ENCODE results near the gene CSMD2.
"Not testable (repeated sequence)": the region's sequence is repeated elsewhere in the genome, so short reads cannot be mapped to it uniquely, and the experiment has no call there.

The CSMD2 gene

GRCh38 chr1:34186741-34187494, 21.9 kb upstream of the CSMD2 start:
- no peak overlapping the region for H3K27ac ChIP-seq (ENCODE audit: low read length)
- H3K9ac ChIP-seq (ENCODE audit: low read length) = no peak overlapping the region
- no peaks in the 10 kb centered on the region for H4K20me1 ChIP-seq (ENCODE audit: insufficient read depth, low read length)
- no peak overlapping the region for H2AFZ ChIP-seq (ENCODE audit: low read depth, low read length)
- no peaks in the 10 kb centered on the region for H3K9me3 ChIP-seq (ENCODE audit: insufficient read depth, low read length)
- H3K4me3 ChIP-seq (ENCODE audit: low read length) = no peak overlapping the region
- no peaks in the 10 kb centered on the region for H3K79me2 ChIP-seq (ENCODE audit: low read length)
- no peaks in the 10 kb centered on the region for H3K36me3 ChIP-seq (replicated peaks; ENCODE audit: low read depth, low read length)
- TF ChIP-seq EZH2phosphoT487 (IDR thresholded peaks at IDR 0.05; ENCODE audit: low read depth) (no peak), CTCF (IDR thresholded peaks at IDR 0.05; ENCODE audit: low read depth, low read length) (no peak)
- peaks cover 14% of the 10 kb centered on the region for H3K4me1 ChIP-seq (ENCODE audit: low read length)
- H3K4me2 ChIP-seq (ENCODE audit: low read length) = no peak overlapping the region
- H3K27me3 ChIP-seq (ENCODE audit: low read depth, low read length) = no peaks in the 10 kb centered on the region

DNA sequence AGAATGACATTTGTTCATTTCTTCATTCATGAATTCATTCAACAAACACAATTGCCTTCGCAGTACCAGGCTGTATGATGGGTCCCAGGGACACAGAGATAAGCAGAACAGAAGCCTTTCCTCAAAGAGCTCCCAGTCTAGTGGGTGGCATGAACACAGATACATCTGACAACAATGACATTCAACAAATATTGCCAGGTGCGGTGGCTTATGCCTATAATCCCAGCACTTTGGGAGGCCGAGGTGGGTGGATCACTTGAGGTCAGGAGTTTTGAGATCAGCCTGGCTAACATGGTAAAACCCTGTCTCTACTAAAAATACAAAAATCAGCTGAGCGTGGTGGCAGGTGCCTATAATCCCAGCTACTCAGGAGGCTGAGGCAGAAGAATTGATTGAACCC, 18.4 kb upstream of the CSMD2 start:
- not testable (repeated sequence) for H3K4me2 ChIP-seq (ENCODE audit: low read length); H3K9ac ChIP-seq (ENCODE audit: low read length); H3K4me3 ChIP-seq (ENCODE audit: low read length); H3K4me1 ChIP-seq (ENCODE audit: low read length); H3K27ac ChIP-seq (ENCODE audit: low read length); H3K36me3 ChIP-seq (replicated peaks; ENCODE audit: low read depth, low read length); H4K20me1 ChIP-seq (ENCODE audit: insufficient read depth, low read length); H3K27me3 ChIP-seq (ENCODE audit: low read depth, low read length); H3K79me2 ChIP-seq (ENCODE audit: low read length); H2AFZ ChIP-seq (ENCODE audit: low read depth, low read length); H3K9me3 ChIP-seq (ENCODE audit: insufficient read depth, low read length)

GRCh38 chr1:34178072-34178471, 13.0 kb upstream of the CSMD2 start:
- TF ChIP-seq EZH2phosphoT487 (IDR thresholded peaks at IDR 0.05; ENCODE audit: low read depth) = no peak
- no peak for TF ChIP-seq CTCF (IDR thresholded peaks at IDR 0.05; ENCODE audit: low read depth, low read length)
- Histone ChIP-seq H3K9ac (ENCODE audit: low read length) (no peak overlapping the region), H3K4me1 (ENCODE audit: low read length) (no peaks in the 10 kb centered on the region)

DNA sequence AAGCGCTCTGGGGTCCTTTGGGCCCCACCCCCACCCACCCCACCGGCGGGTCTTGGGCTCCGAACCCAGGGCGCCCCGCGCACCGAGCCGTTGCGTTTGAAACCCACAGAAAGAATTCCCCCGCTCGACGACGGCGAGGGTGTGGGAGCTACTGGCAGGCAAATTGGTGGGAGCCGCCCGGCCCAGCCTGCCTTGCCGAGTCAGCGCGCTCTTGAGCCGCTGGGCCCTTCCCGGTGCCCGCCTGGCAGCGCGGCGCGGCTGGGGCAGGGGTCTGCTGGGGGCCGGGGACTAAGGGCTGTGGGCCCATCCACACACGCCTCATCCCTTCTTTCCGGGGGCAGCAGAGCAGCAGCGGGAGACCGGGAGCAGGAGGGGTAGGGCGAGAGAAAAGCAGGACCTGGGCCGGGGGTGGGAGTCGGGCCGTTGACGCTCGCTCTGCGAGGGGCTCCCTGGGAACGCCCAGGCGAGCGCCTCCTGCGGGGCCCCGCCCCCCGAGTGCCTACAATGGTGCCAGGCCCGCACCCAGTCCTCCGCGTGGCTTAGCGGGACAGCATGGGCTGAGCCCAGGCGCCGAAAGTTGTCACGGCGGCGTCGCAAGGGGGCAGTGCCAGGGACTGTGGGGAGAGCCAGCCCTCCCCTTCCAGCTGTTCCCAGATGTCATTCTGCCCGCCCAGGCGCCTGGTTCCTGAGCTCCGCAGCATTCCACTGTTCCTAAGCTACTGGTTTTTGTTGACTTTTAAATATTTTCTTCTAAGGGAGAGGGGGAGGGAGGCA, 12.0 kb upstream of the CSMD2 start, which contains the start of gene C1orf94:
Gene C1orf94, plus strand, starts transcription at position 78 of the 774 bp plus-strand sequence. CDS start 883 bp downstream, outside the sequence.
- no peaks in the 10 kb centered on the region for H3K27me3 ChIP-seq (ENCODE audit: low read depth, low read length)
- H3K4me3 ChIP-seq (ENCODE audit: low read length) = no peak within 1 kb of the TSS
- H3K4me1 ChIP-seq (ENCODE audit: low read length) = no peaks in the 10 kb centered on the region
- no peak within 1 kb of the TSS for H3K4me2 ChIP-seq (ENCODE audit: low read length)
- H3K36me3 ChIP-seq (replicated peaks; ENCODE audit: low read depth, low read length) = no peaks in the 10 kb centered on the region
- H3K9ac ChIP-seq (ENCODE audit: low read length) = no peak within 1 kb of the TSS
- no peaks in the 10 kb centered on the region for H4K20me1 ChIP-seq (ENCODE audit: insufficient read depth, low read length)
- H2AFZ ChIP-seq (ENCODE audit: low read depth, low read length) = no peak within 1 kb of the TSS
- H3K79me2 ChIP-seq (ENCODE audit: low read length) = no peaks in the 10 kb centered on the region
- TF ChIP-seq EZH2phosphoT487 (IDR thresholded peaks at IDR 0.05; ENCODE audit: low read depth) = no peak
- no peak for TF ChIP-seq CTCF (IDR thresholded peaks at IDR 0.05; ENCODE audit: low read depth, low read length)
- no peak within 1 kb of the TSS for H3K27ac ChIP-seq (ENCODE audit: low read length)
- no peaks in the 10 kb centered on the region for H3K9me3 ChIP-seq (ENCODE audit: insufficient read depth, low read length)

More at GRCh38 chr1:34178072-34178471, 13.0 kb upstream of the CSMD2 start:
- no peaks in the 10 kb centered on the region for H3K36me3 ChIP-seq (replicated peaks; ENCODE audit: low read depth, low read length)
- H3K4me2 ChIP-seq (ENCODE audit: low read length) = no peak overlapping the region
- H4K20me1 ChIP-seq (ENCODE audit: insufficient read depth, low read length) = no peaks in the 10 kb centered on the region
- H3K27me3 ChIP-seq (ENCODE audit: low read depth, low read length) = no peaks in the 10 kb centered on the region
- no peak overlapping the region for H2AFZ ChIP-seq (ENCODE audit: low read depth, low read length)
- H3K4me3 ChIP-seq (ENCODE audit: low read length) = no peak overlapping the region
- H3K9me3 ChIP-seq (ENCODE audit: insufficient read depth, low read length) = no peaks in the 10 kb centered on the region
- H3K79me2 ChIP-seq (ENCODE audit: low read length) = no peaks in the 10 kb centered on the region
- no peak overlapping the region for H3K27ac ChIP-seq (ENCODE audit: low read length)
